ENCODE measurements around the gene MLLT10.

Gene MLLT10

DNA sequence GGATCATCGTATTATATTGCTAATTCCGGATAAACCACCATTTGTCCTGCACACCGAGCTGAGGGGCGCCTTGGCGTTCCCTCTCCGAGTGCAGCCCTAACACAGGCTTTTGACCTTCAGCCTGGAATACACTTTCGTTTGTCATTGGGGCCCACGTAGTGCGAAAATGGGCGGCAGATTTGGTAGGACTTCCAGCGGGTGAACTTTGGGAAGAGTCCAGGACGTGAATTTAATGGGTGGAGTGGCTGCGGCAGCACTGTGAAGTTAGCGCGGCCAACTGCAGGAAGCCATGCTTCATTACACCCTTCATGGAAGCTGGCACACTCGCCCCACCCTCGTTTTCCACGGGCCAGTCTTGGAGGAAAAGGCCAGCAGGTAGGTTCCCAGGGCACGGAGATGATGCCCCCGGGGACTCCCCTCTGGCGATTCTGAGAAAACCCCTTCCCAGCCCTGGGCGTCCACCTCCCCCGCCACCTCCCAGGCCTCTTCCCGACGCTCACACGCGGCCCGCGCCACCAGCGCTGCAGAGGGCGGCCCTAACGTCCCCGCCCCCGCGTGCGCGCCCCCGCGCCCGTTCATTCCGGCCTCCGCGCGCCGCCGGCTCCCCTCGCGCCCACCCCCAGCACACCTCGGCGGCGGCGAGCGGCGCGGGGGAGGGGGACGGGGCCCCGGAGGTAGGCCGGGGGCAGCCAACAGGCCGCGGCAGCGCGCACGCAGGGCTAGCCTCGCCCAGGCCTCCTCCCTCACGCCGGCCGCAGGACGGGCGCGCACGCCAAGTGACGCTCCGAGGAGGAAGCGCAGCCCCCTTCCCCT, at the start of gene MLLT10:
Gene MLLT10 (plus strand): TSS at position 766 of the 813 bp plus-strand sequence. CDS start 413 bp downstream, outside the sequence.
- Mint-ChIP-seq H3K9me3 (no peaks in the 10 kb centered on the region), H3K4me1 (peaks cover 10 to 26% of the 10 kb centered on the region in 2 donors), H3K4me3 (peak within 1 kb of the TSS; percentile 90 to 95), H3K27ac (peak within 1 kb of the TSS; percentile 92), H3K27me3 (peaks cover 0 to 4% of the 10 kb centered on the region in 2 donors), H3K36me3 (peaks cover 2 to 6% of the 10 kb centered on the region in 2 donors)
- DNase-seq = peak; percentile 91
- peak; percentile 92 to 95 for ATAC-seq (replicated peaks)

- H3K4me3 Mint-ChIP-seq = no peak overlapping the region
- no peaks in the 10 kb centered on the region for H3K4me1 Mint-ChIP-seq
- no peak for ATAC-seq (replicated peaks)
- H3K27ac Mint-ChIP-seq = no peak overlapping the region
- DNase-seq = no peak
- peaks cover 7 to 29% of the 10 kb centered on the region in 2 donors for H3K27me3 Mint-ChIP-seq
- no peaks in the 10 kb centered on the region for H3K36me3 Mint-ChIP-seq
- H3K9me3 Mint-ChIP-seq = peaks cover 0 to 1% of the 10 kb centered on the region in 2 donors
Observed at GRCh38 chr10:21487416-21488180, 46.4 kb upstream of the MLLT10 start.

DNA sequence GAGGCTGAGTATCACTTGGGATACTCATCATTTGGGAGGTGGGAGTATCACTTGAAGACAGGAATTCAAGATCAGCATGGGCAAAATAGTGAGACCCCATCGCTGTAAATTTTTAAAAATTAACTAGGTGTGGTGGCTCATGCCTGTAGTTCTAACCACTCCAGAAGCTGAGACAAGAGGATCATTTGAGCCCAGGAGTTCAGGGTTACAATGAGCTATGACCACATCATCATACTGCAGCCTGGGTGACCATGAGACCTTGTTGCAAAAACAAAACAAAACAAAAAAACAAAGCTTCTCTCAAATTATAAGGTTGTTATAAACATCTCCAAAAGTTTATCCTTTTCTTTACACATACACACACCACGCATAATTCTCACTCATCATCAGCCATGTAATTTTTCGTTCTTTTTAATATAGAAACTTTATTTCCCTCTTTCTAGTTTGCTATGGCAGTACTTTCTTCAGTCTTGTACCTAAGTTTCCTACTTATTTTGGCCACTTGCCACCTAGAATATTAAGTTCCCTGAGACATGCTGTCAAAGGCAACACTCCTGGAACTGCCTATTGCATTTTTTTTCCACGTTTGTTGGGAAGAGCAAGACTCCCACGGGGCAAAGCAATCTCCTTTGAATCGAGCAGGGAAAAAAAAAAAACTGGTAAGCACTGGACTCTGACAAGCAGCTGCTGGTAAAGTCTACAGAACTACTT, 45.6 kb upstream of the MLLT10 start:
- H3K27me3 Mint-ChIP-seq = peaks cover 7 to 30% of the 10 kb centered on the region in 2 donors
- no peak overlapping the region for H3K27ac Mint-ChIP-seq
- no peak overlapping the region for H3K4me3 Mint-ChIP-seq
- ATAC-seq (replicated peaks) = no peak
- no peaks in the 10 kb centered on the region for H3K36me3 Mint-ChIP-seq
- DNase-seq = no peak
- H3K9me3 Mint-ChIP-seq = peaks cover 0 to 1% of the 10 kb centered on the region in 2 donors
- no peaks in the 10 kb centered on the region for H3K4me1 Mint-ChIP-seq

- Mint-ChIP-seq H3K9me3 (peaks cover 0 to 1% of the 10 kb centered on the region in 2 donors), H3K27ac (no peak overlapping the region), H3K36me3 (no peaks in the 10 kb centered on the region), H3K4me1 (peaks cover under 1 to 5% of the 10 kb centered on the region in 2 donors), H3K27me3 (peaks cover 12 to 36% of the 10 kb centered on the region in 2 donors), H3K4me3 (no peak overlapping the region)
- ATAC-seq (replicated peaks) (no peak), DNase-seq (no peak)
Observed at GRCh38 chr10:21488957-21489446, 45.0 kb upstream of the MLLT10 start.

DNA sequence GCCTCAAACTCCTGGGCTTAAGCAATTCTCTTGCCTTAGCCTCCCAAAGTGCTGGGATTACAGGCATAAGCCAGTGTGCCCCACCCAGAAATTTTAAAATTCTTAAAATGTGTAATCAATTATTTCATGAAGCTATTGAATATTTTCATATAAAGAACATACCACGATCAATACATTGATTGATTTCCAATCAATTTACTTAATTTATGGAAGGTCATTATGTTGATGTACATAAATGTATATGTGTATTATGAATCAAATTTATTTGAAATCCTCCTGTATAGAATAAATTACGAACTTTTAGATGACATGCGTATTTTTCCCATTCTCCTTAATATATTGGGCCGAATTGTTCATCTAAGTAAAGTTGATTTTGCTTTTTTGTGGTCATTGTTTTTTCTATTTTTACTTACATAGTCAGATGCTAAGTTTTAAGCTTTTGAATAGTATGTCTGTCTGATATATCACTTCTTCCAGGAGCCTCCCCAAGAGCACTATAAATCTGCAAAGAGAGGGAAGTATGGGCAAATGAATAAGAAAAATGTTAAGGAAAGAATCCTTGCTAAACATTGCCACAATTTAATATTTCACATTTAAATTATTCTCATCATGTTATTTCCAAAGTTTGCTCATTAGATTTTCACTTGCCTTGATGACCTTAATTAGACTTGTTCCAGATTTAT, 43.9 kb upstream of the MLLT10 start:
- no peak for DNase-seq
- H3K4me1 Mint-ChIP-seq = peaks cover 5 to 12% of the 10 kb centered on the region in 2 donors
- no peak for ATAC-seq (replicated peaks)
- H3K4me3 Mint-ChIP-seq = no peak overlapping the region
- H3K36me3 Mint-ChIP-seq = no peaks in the 10 kb centered on the region
- no peaks in the 10 kb centered on the region for H3K9me3 Mint-ChIP-seq
- no peak overlapping the region for H3K27ac Mint-ChIP-seq
- peaks cover 17 to 36% of the 10 kb centered on the region in 2 donors for H3K27me3 Mint-ChIP-seq

GRCh38 chr10:21490711-21491105, 43.3 kb upstream of the MLLT10 start:
- Mint-ChIP-seq H3K4me3 (no peak overlapping the region), H3K36me3 (no peaks in the 10 kb centered on the region), H3K9me3 (no peaks in the 10 kb centered on the region), H3K27me3 (peaks cover 21 to 40% of the 10 kb centered on the region in 2 donors), H3K27ac (no peak overlapping the region), H3K4me1 (peaks cover 9 to 17% of the 10 kb centered on the region in 2 donors)
- ATAC-seq (replicated peaks) = no peak
- DNase-seq = no peak

DNA sequence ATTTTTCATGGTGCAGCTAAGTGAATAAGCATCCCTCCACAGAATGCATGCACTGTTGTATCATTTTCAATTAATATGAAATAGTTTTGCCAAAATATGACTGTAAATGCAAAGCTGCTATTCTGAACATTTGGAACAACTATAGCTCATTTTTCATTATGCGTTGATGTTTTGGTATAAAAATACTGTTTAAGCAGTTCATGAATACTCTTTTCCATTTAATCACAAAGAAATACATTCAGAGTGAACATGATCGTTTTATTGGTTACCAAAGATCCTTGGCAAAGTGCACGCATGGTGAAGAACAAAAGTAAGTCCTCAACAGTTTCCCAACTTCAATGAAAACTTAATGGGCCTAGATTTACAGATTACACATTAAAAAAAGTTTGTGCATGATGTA, 41.6 kb upstream of the MLLT10 start:
- no peaks in the 10 kb centered on the region for H3K36me3 Mint-ChIP-seq

DNA sequence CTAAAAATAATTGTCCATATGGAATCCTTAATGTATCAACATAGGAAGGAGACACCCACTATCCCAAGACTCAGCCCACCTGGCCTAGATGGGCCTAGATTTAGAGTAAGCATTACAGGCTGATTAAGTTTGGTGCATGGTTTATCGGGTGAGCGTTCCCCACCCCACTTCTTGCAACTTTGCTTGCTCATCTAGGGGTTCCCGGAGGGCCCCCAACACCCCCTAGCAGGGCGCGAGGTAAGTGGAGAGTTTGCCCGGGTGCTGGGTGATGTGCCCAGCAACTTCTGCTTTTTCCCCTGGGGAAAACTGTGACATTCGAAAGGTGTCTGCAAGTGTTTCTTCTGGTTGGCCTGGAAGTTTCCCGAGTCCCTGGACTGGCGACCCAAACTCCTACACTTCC, 40.2 kb upstream of the MLLT10 start:
- no peaks in the 10 kb centered on the region for H3K9me3 Mint-ChIP-seq
- H3K4me3 Mint-ChIP-seq = peak overlapping the region; percentile 83 to 85
- H3K4me1 Mint-ChIP-seq = peaks cover 9 to 21% of the 10 kb centered on the region in 2 donors
- ATAC-seq (replicated peaks) (no peak), DNase-seq (no peak)
- no peak overlapping the region for H3K27ac Mint-ChIP-seq
- H3K36me3 Mint-ChIP-seq = no peaks in the 10 kb centered on the region
- peaks cover 35 to 42% of the 10 kb centered on the region in 2 donors for H3K27me3 Mint-ChIP-seq

More for the DNA sequence above, 41.6 kb upstream of the MLLT10 start:
- Mint-ChIP-seq H3K4me1 (peaks cover 9 to 21% of the 10 kb centered on the region in 2 donors), H3K4me3 (no peak overlapping the region), H3K27ac (no peak overlapping the region), H3K27me3 (peaks cover 21 to 42% of the 10 kb centered on the region in 2 donors), H3K9me3 (no peaks in the 10 kb centered on the region)
- DNase-seq (no peak), ATAC-seq (replicated peaks) (no peak)

DNA sequence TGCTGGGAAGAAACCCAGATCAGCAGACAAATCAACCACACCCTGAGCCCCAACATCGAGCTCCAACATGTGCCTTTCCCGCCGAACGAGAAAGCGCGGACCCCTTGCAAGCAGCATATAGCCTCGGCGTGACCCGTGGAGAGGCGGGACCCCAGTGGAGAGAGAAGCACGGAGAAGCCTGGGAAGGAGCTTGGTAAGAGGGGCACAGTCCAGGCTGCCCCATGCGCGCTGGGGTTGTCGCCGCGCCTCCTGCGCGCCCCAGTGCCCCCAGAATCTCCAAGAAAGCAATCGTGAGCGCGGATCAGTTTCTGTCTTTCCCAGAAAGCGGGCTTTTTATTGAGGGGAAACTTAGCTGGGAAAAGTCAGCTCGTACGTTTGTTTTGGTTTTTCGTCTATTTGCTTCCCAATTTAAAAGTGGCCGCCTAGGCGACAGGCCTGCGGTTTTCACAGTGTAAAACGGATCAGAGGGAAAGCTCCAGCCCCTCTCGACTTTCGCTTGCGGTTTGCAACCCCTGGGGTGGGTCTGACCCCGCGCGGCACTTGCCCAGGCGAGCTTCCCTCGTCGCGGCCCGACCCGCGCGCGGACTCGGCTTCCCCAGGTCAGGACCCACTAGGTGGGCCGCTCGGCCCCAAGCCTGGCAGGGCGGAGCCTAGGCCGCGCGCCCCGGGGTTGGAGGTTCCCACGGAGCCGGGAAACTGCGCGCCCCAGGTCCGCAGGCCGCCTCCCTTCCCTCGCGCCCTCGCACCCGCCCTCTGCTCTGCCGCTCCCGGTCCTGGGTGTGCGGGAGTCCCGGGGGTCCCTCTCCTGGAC, 39.6 kb upstream of the MLLT10 start:
- DNase-seq = no peak
- peak overlapping the region; percentile 83 to 85 for H3K4me3 Mint-ChIP-seq
- ATAC-seq (replicated peaks) = no peak
- H3K9me3 Mint-ChIP-seq = no peaks in the 10 kb centered on the region
- peak overlapping the region; percentile 51 for H3K27ac Mint-ChIP-seq
- H3K27me3 Mint-ChIP-seq = peaks cover 41 to 45% of the 10 kb centered on the region in 2 donors
- peaks cover 12 to 26% of the 10 kb centered on the region in 2 donors for H3K4me1 Mint-ChIP-seq
- H3K36me3 Mint-ChIP-seq = no peaks in the 10 kb centered on the region

GRCh38 chr10:21495002-21495751, 38.9 kb upstream of the MLLT10 start:
- H3K36me3 Mint-ChIP-seq = no peaks in the 10 kb centered on the region
- H3K27ac Mint-ChIP-seq = no peak overlapping the region
- peaks cover 47 to 53% of the 10 kb centered on the region in 2 donors for H3K27me3 Mint-ChIP-seq
- peaks cover 15 to 34% of the 10 kb centered on the region in 2 donors for H3K4me1 Mint-ChIP-seq
- ATAC-seq (replicated peaks) (peak in 1 of 2 donors; percentile 1), DNase-seq (no peak)
- peak overlapping the region; percentile 83 to 85 for H3K4me3 Mint-ChIP-seq
- no peaks in the 10 kb centered on the region for H3K9me3 Mint-ChIP-seq

GRCh38 chr10:21495752-21496342, 38.2 kb upstream of the MLLT10 start:
- Mint-ChIP-seq H3K4me3 (peak overlapping the region; percentile 83 to 85), H3K27me3 (peaks cover 49 to 57% of the 10 kb centered on the region in 2 donors), H3K27ac (no peak overlapping the region), H3K9me3 (no peaks in the 10 kb centered on the region), H3K4me1 (peaks cover 18 to 40% of the 10 kb centered on the region in 2 donors), H3K36me3 (no peaks in the 10 kb centered on the region)
- DNase-seq (peak; percentile 79), ATAC-seq (replicated peaks) (peak; percentile 82 to 88)

All from stimulated activated naive B cell treated with anti-CD40 and anti-IgM and Interleukin-4, amounts not matched to agents 10 μg/mL and 1 μg/mL and 100 μg/mL, for 72 hours (primary cell).